Measurements from ENCODE around the gene ATP6V0B. TPM values are rescaled to one million over a fixed set of nuclear protein-coding genes. Genes with fewer than 3 reads are reported as not detected.

The ATP6V0B gene
- total RNA-seq, 1 donor from 2014 or later = 75.5 TPM

GRCh38 chr1:43971336-43971980, 3.3 kb upstream of the ATP6V0B start:
- CTCF ChIA-PET = interaction anchor here (1.8 kb wide), 1 partner anchor 37 kb away, joined by 4 read pairs; no protein-coding TSS in a partner anchor
- DNase-seq (no peak), ATAC-seq (ENCODE audit: low read depth) (no peak)
- H3K9me3 Mint-ChIP-seq = no peaks in the 10 kb centered on the region
- POLR2A ChIA-PET = interaction anchor here (0.6 to 1.6 kb wide), 2 partner anchors 25 kb away, joined by 3 to 6 read pairs; partner anchors contain the start of gene IPO13
- TF ChIP-seq CTCF (IDR thresholded peaks at IDR 0.05) = no peak
- no peaks in the 10 kb centered on the region for H3K27me3 Mint-ChIP-seq
- peaks cover 47% of the 10 kb centered on the region for H3K4me1 Mint-ChIP-seq
- H3K4me3 Mint-ChIP-seq = no peak overlapping the region
- intact Hi-C loops (cut with micrococcal nuclease) = loop anchor here (10.0 kb wide), 4 partner anchors 243 to 1637 kb away; partner anchors contain the start of genes CDC20, DMAP1, FOXJ3 and PPCS
- H3K36me3 Mint-ChIP-seq (ENCODE audit: low read depth) = peaks cover 37% of the 10 kb centered on the region
- no peak overlapping the region for H3K27ac Mint-ChIP-seq

GRCh38 chr1:43973981-43974442, 748 bp upstream of the ATP6V0B start:
- H3K4me3 Mint-ChIP-seq = peak overlapping the region; percentile 92
- H3K4me1 Mint-ChIP-seq = peaks cover 70% of the 10 kb centered on the region
- ChIA-PET CTCF (no interaction called here), POLR2A (interaction anchor here (1.5 to 3.3 kb wide), 6 partner anchors 15 to 324 kb away, joined by 4 to 23 read pairs (median 8); partner anchors contain the start of genes CCDC24, IPO13, KDM4A and SLC6A9)
- DNase-seq (no peak), ATAC-seq (ENCODE audit: low read depth) (no peak)
- H3K27ac Mint-ChIP-seq = peak overlapping the region; percentile 91
- intact Hi-C loops (cut with micrococcal nuclease) = loop anchor here (1.0 to 10.0 kb wide), 7 partner anchors 17 to 1639 kb away; partner anchors contain the start of genes CCDC24, CDC20, DMAP1 and FOXJ3
- no peaks in the 10 kb centered on the region for H3K9me3 Mint-ChIP-seq
- no peak for TF ChIP-seq CTCF (IDR thresholded peaks at IDR 0.05)
- no peaks in the 10 kb centered on the region for H3K27me3 Mint-ChIP-seq
- peaks cover 53% of the 10 kb centered on the region for H3K36me3 Mint-ChIP-seq (ENCODE audit: low read depth)

GRCh38 chr1:43975249-43975961, 645 bp downstream of the ATP6V0B start:
- peaks cover 47% of the 10 kb centered on the region for H3K36me3 Mint-ChIP-seq (ENCODE audit: low read depth)
- peak overlapping the region; percentile 92 for H3K4me3 Mint-ChIP-seq
- POLR2A ChIA-PET = interaction anchor here (0.5 to 3.3 kb wide), 15 partner anchors 9 to 325 kb away, joined by 3 to 23 read pairs (median 5); partner anchors contain the start of genes CCDC24, DMAP1, IPO13 and KDM4A
- peaks cover 62% of the 10 kb centered on the region for H3K4me1 Mint-ChIP-seq
- peak; percentile 49 for DNase-seq
- H3K9me3 Mint-ChIP-seq = no peaks in the 10 kb centered on the region
- no peak for TF ChIP-seq CTCF (IDR thresholded peaks at IDR 0.05)
- H3K27ac Mint-ChIP-seq = peak overlapping the region; percentile 91
- ATAC-seq (ENCODE audit: low read depth) = peak; percentile 19
- CTCF ChIA-PET = interaction anchor here (0.7 kb wide), 1 partner anchor 62 kb away, joined by 3 read pairs; no protein-coding TSS in a partner anchor
- H3K27me3 Mint-ChIP-seq = no peaks in the 10 kb centered on the region
- intact Hi-C loops (cut with micrococcal nuclease) = loop anchor here (10.0 kb wide), 4 partner anchors 239 to 1641 kb away; partner anchors contain the start of genes CDC20, DMAP1, FOXJ3 and PPCS

- Mint-ChIP-seq H3K27ac (peak overlapping the region; percentile 91), H3K27me3 (no peaks in the 10 kb centered on the region), H3K4me3 (peak overlapping the region; percentile 92), H3K9me3 (no peaks in the 10 kb centered on the region), H3K36me3 (ENCODE audit: low read depth) (peaks cover 45% of the 10 kb centered on the region), H3K4me1 (peaks cover 60% of the 10 kb centered on the region)
- ChIA-PET POLR2A (interaction anchor here (1.7 to 3.3 kb wide), 5 partner anchors 13 to 237 kb away, joined by 5 to 23 read pairs (median 12); partner anchors contain the start of genes CCDC24, DMAP1, IPO13 and SLC6A9), CTCF (no interaction called here)
- no peak for TF ChIP-seq CTCF (IDR thresholded peaks at IDR 0.05)
- ATAC-seq (ENCODE audit: low read depth) (no peak), DNase-seq (no peak)
- intact Hi-C loops (cut with micrococcal nuclease) = loop anchor here (10.0 kb wide), 4 partner anchors 239 to 1641 kb away; partner anchors contain the start of genes CDC20, DMAP1, FOXJ3 and PPCS
Measured at GRCh38 chr1:43976045-43976444, 1.3 kb downstream of the ATP6V0B start.
